HUES48 (cell line): Measurements from ENCODE around the gene ABCB8.
"Not testable (repeated sequence)": the region's sequence is repeated elsewhere in the genome, so short reads cannot be mapped to it uniquely, and the experiment has no call there.

Experiments
- H3K27ac ChIP-seq: one replicate; pipeline ENCODE4 v1.7.0; 2013; ENCODE audit warnings: low read depth, low read length, inconsistent platforms
- H3K27me3 ChIP-seq: 2 replicates; pipeline ENCODE4 v1.6.1; 2013; ENCODE audit warnings: mild to moderate bottlenecking, low read length; ENCODE audit not compliant: control insufficient read depth, insufficient read depth
- H3K36me3 ChIP-seq: 2 replicates; pipeline ENCODE4 v1.6.1; 2013; ENCODE audit warnings: low read length; ENCODE audit not compliant: control insufficient read depth, insufficient read depth
- H3K4me1 ChIP-seq: 2 replicates; pipeline ENCODE4 v1.6.1; 2013; ENCODE audit warnings: mild to moderate bottlenecking, low read length; ENCODE audit not compliant: control insufficient read depth, insufficient read depth
- H3K4me3 ChIP-seq: 2 replicates; pipeline ENCODE4 v1.5.1; 2013; ENCODE audit warnings: mild to moderate bottlenecking, low read depth, low read length
- H3K9ac ChIP-seq: 2 replicates; pipeline ENCODE4 v1.6.1; 2013; ENCODE audit warnings: mild to moderate bottlenecking, low read depth, low read length, moderate library complexity
- H3K9me3 ChIP-seq: 2 replicates; pipeline ENCODE4 v1.6.1; 2013; ENCODE audit warnings: low read length; ENCODE audit not compliant: control insufficient read depth, insufficient read depth

The ABCB8 gene

DNA sequence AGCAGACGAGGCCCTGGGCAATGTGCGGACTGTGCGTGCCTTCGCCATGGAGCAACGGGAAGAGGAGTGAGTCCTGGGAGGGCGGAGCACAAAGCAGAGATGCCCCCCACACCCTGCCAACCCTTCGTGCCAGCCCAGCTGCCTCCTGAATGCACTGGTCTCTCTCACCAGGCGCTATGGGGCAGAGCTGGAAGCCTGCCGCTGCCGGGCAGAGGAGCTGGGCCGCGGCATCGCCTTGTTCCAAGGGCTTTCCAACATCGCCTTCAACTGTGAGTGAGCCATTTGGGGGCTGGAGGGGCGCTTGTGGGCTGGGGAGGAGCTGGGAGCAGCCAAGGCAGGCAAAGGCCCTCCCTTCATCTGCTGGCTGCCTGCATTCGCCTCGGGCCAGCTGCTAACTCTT, 7.7 kb downstream of the ABCB8 start:
- H3K9ac ChIP-seq = no peak overlapping the region
- H3K27me3 ChIP-seq = no peaks in the 10 kb centered on the region
- H3K9me3 ChIP-seq = no peaks in the 10 kb centered on the region
- peaks cover 19% of the 10 kb centered on the region for H3K36me3 ChIP-seq
- no peaks in the 10 kb centered on the region for H3K4me1 ChIP-seq
- H3K4me3 ChIP-seq = no peak overlapping the region
- no peak overlapping the region for H3K27ac ChIP-seq

DNA sequence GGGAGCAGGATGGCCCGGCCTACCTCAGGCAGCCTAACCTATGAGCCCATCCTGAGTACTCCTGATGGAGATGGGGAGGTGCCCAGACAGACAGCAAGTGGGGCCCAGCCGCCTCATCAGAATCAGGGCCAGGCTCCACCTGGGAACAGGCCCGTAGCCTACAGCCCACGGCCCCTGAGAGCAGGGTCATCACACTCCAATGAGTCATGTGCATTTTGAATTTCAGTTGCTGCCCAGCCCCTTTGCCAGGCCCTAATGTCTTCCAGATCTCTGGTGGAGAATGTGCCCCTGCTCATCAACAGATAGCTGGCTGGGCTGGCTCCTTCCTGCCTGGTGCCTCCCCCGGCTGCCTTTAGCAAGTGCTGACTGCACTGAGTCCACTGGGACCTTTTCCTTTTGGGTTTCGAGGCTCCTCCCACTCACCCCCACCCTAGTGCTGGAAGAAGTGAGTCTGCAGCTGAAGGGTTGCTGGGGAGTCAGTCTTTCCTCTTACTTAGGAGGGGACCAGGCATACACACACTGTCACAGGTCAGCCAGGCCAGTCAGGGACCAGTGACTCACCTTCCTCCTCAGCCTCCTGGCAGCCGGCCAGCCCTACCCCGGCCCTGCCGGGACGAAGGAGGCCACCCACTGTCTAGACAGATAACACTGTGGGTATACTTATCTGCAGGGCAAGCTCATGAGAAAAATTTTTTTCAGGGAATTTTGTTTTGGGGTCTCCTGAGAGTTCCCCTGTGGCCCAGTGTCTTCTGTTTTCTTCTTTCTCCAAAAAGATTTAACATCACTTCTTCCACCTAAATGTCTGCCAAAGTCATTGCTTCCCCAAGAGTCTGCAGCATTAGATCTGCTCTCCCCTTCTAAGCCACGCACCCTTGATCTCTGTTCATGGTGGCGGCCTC, 10.9 kb downstream of the ABCB8 start:
- no peaks in the 10 kb centered on the region for H3K9me3 ChIP-seq
- no peak overlapping the region for H3K9ac ChIP-seq
- H3K27ac ChIP-seq = peak overlapping the region; percentile 57
- H3K27me3 ChIP-seq = no peaks in the 10 kb centered on the region
- H3K4me3 ChIP-seq = no peak overlapping the region
- H3K36me3 ChIP-seq = peaks cover 19% of the 10 kb centered on the region
- H3K4me1 ChIP-seq = no peaks in the 10 kb centered on the region

- H3K27ac ChIP-seq = peak overlapping the region; percentile 10
- no peaks in the 10 kb centered on the region for H3K9me3 ChIP-seq
- no peak overlapping the region for H3K4me3 ChIP-seq
- no peaks in the 10 kb centered on the region for H3K4me1 ChIP-seq
- no peaks in the 10 kb centered on the region for H3K27me3 ChIP-seq
- H3K36me3 ChIP-seq = peaks cover 16% of the 10 kb centered on the region
- no peak overlapping the region for H3K9ac ChIP-seq
Observed at GRCh38 chr7:151039850-151040548, 11.7 kb downstream of the ABCB8 start.

- no peak overlapping the region for H3K27ac ChIP-seq
- H3K27me3 ChIP-seq = no peaks in the 10 kb centered on the region
- H3K9ac ChIP-seq = no peak overlapping the region
- H3K36me3 ChIP-seq = peaks cover 11% of the 10 kb centered on the region; the same call in 1 of the 2 replicates
- no peaks in the 10 kb centered on the region for H3K9me3 ChIP-seq
- H3K4me3 ChIP-seq = no peak overlapping the region
- no peaks in the 10 kb centered on the region for H3K4me1 ChIP-seq
Observed at GRCh38 chr7:151040616-151041375, 12.5 kb downstream of the ABCB8 start.

DNA sequence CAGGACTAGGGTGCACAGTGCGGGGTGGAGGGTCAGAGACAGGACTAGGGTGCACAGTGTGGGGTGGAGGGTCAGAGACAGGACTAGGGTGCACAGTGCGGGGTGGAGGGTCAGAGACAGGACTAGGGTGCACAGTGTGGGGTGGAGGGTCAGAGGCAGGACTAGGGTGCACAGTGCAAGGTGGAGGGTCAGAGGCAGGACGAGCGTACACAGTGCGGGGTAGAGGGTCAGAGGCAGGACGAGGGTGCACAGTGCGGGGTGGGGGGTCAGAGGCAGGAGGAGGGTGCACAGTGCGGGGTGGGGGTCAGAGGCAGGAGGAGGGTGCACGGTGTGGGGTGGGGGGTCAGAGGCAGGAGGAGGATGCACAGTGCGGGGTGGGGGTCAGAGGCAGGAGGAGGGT, 15.2 kb downstream of the ABCB8 start:
- H3K36me3 ChIP-seq, H3K9me3 ChIP-seq, H3K4me3 ChIP-seq, H3K9ac ChIP-seq, H3K4me1 ChIP-seq, H3K27me3 ChIP-seq, H3K27ac ChIP-seq: not testable (repeated sequence)

DNA sequence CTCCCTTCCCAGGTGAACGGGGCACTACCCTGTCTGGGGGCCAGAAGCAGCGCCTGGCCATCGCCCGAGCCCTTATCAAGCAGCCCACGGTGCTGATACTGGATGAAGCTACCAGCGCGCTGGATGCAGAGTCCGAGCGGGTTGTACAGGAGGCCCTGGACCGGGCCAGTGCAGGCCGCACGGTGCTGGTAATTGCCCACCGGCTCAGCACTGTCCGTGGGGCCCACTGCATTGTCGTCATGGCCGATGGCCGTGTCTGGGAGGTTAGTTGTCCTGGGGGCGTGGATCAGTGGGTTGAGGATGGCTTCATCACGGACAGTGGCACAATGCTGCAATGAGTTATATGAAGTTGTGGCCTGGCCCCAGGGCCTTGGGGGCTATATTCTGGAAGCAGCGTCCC, 15.7 kb downstream of the ABCB8 start:
- peaks cover 4% of the 10 kb centered on the region; the same call in 1 of the 2 replicates for H3K27me3 ChIP-seq
- no peak overlapping the region for H3K4me3 ChIP-seq
- no peaks in the 10 kb centered on the region for H3K9me3 ChIP-seq
- H3K27ac ChIP-seq = no peak overlapping the region
- H3K9ac ChIP-seq = no peak overlapping the region
- H3K36me3 ChIP-seq = no peaks in the 10 kb centered on the region
- no peaks in the 10 kb centered on the region for H3K4me1 ChIP-seq

DNA sequence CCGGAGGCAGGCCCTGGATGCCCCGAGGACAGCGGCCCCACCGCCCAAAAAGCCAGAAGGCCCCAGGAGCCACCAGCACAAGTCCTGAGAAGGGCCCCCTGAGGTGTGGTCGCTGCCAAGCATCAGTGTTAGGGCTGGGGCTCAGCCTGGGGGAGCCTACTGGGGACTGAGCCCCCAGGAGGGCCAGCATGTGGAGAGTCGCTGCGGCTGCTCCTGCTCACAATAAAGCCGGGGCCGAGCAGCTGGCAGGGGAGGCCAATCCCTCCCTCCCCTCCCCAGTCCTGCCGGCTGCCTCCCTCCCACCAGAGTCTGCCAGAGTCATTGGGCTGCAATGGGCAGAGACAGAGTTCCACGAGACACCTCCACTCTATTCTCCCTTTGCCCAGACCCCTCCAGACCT, 17.0 kb downstream of the ABCB8 start:
- no peaks in the 10 kb centered on the region for H3K4me1 ChIP-seq
- H3K27me3 ChIP-seq = peaks cover 17% of the 10 kb centered on the region

DNA sequence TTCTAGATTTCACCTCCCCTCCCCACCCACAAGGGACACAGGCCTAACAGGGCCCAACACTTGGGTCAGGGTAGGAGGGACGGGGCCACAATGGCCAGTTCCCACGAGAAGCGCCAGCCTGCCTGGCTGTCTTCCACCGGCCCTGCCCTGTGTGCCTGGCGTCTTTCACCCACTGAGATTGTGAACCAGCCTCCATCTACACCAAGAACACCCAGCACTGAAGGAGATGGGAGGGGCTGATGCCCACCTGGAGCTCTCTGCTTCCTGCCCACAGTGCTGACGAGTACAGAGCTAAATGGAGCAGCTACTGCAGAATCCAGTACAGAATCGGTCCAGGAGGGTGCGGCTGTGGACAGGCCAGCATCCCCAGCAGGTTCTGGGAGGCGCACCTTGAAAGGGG, 17.7 kb downstream of the ABCB8 start:
- Histone ChIP-seq H3K9me3 (no peaks in the 10 kb centered on the region), H3K36me3 (no peaks in the 10 kb centered on the region), H3K27me3 (peaks cover 23% of the 10 kb centered on the region), H3K27ac (no peak overlapping the region), H3K4me3 (no peak overlapping the region), H3K4me1 (no peaks in the 10 kb centered on the region), H3K9ac (no peak overlapping the region)

More for the DNA sequence above, 17.0 kb downstream of the ABCB8 start:
- Histone ChIP-seq H3K27ac (no peak overlapping the region), H3K9me3 (no peaks in the 10 kb centered on the region), H3K4me3 (no peak overlapping the region), H3K36me3 (no peaks in the 10 kb centered on the region), H3K9ac (no peak overlapping the region)

- Histone ChIP-seq H3K27ac (no peak overlapping the region), H3K4me1 (0 out of 2 replicates have a peak, but pooled peaks cover 3% of the 10 kb centered on the region), H3K36me3 (no peaks in the 10 kb centered on the region), H3K4me3 (no peak overlapping the region), H3K9me3 (no peaks in the 10 kb centered on the region), H3K27me3 (peaks cover 27% of the 10 kb centered on the region), H3K9ac (no peak overlapping the region)
Observed at GRCh38 chr7:151046603-151047573, 18.6 kb downstream of the ABCB8 start.
